AG04450 (cell line): Measurements from ENCODE around the gene OTUD1. TPM values are rescaled to one million over a fixed set of nuclear protein-coding genes. Genes with fewer than 3 reads are reported as not detected.

Source experiments
- CTCF ChIA-PET: fragments of 300-600, 350-600 bp; formaldehyde crosslinking; extraction: SDS; loops from one replicate; lab custom pipeline; 2022; ENCODE audit warnings: antibody characterized with exemption, inconsistent platforms; lab: Charles Lee
- POLR2A ChIA-PET: fragments of 350-600 bp; formaldehyde crosslinking; extraction: SDS; loops from one replicate; lab custom pipeline; 2021; ENCODE audit warnings: antibody characterized with exemption, inconsistent platforms; lab: Yijun Ruan, JAX
- DNase-seq: peaks from one replicate; pipeline ENCODE4 v3.0.0-alpha.2; 2011; ENCODE audit warnings: low read depth, low spot score
- H3K27ac ChIP-seq: one replicate; pipeline ENCODE4 v1.5.1; 2012; ENCODE audit warnings: low read depth, low read length, control low read depth
- H3K27me3 ChIP-seq: one replicate; pipeline ENCODE4 v1.6.0; 2012; ENCODE audit warnings: low read length; ENCODE audit not compliant: control insufficient read depth, insufficient read depth
- H3K4me3 ChIP-seq: 2 replicates; pipeline ENCODE4 v1.5.1; 2011; ENCODE audit warnings: mild to moderate bottlenecking, low read depth, low read length, control low read depth
- H3K9me3 ChIP-seq: 2 replicates; pipeline ENCODE4 v1.5.1; 2012; ENCODE audit warnings: low read length; ENCODE audit not compliant: control insufficient read depth, insufficient read depth
- polyA plus RNA-seq: library from polyadenylated mRNA; depleted of rRNA; stranded (reverse); fragments of >200 nt; gene quantifications from 2 replicates; pipeline ENCODE4 v1.2.3, GENCODE V29; 2011
- TF ChIP-seq, protein P1 (sequence below): IDR thresholded peaks from 2 replicates; pipeline ENCODE4 v1.5.1; 2011; ENCODE audit warnings: low read depth, low read length, control low read depth, inconsistent platforms

Gene OTUD1
- polyA plus RNA-seq, 1 experiment: 1.5 TPM

DNA sequence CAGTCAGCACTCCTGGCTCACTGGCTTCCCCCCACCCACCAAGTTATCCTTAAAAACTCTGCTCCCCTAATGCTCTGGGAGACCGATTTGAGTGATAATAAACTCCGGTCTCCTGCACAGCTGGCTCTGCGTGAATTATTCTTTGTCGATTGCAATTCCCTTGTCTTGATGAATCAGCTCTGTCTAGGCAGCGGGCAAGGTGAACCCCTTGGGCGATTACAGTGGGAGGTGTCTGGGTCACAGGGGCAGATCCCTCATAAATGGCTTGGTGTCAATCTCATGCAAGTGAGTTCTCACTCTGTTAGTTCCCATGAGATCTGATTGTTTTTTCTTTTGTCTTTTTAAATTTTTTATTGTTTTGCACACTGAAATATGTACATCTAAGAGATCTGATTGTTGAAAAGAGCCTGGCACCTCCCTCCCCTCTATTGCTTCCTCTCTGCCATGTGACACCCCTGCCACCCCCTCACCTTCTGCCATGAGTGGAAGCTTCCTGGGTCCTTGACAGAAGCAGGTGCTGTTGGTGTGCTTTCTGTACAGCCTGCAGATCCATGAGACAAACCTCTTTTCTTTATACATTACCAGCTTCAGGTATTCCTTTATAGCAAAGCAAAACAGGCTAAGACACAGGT, 20.5 kb downstream of the OTUD1 start:
- no peak for DNase-seq
- TF ChIP-seq, protein P1, sequence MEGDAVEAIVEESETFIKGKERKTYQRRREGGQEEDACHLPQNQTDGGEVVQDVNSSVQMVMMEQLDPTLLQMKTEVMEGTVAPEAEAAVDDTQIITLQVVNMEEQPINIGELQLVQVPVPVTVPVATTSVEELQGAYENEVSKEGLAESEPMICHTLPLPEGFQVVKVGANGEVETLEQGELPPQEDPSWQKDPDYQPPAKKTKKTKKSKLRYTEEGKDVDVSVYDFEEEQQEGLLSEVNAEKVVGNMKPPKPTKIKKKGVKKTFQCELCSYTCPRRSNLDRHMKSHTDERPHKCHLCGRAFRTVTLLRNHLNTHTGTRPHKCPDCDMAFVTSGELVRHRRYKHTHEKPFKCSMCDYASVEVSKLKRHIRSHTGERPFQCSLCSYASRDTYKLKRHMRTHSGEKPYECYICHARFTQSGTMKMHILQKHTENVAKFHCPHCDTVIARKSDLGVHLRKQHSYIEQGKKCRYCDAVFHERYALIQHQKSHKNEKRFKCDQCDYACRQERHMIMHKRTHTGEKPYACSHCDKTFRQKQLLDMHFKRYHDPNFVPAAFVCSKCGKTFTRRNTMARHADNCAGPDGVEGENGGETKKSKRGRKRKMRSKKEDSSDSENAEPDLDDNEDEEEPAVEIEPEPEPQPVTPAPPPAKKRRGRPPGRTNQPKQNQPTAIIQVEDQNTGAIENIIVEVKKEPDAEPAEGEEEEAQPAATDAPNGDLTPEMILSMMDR: no peak
- POLR2A ChIA-PET: no interaction called here
- peaks cover 5% of the 10 kb centered on the region for H3K27me3 ChIP-seq
- H3K4me3 ChIP-seq: no peak overlapping the region
- CTCF ChIA-PET: no interaction called here
- H3K27ac ChIP-seq: no peak overlapping the region
- H3K9me3 ChIP-seq: no peaks in the 10 kb centered on the region

DNA sequence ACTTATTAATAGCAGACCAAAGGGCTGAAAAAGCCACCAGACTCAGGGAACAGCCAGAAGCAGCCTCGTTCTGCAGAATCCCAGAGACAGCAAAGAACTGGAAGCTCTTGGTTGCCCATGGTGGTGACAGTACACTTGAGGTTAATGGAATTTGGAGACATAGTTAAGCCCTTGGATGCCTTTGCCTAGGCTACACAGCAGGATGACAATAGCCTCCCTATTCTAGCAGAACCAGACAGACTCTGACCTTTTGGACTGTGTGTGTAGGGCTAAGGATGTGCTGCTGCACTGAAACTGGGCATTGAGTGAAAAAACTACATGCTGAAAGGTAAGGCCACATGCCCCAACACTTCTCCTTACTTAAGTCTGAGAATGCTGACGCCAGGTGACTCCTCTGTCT, 22.7 kb downstream of the OTUD1 start:
- no peak for DNase-seq
- no peak overlapping the region for H3K27ac ChIP-seq
- ChIA-PET CTCF (interaction anchor here (1.0 kb wide), 1 partner anchor 147 kb away, joined by 3 read pairs; no protein-coding TSS in a partner anchor), POLR2A (no interaction called here)
- TF ChIP-seq, protein P1: no peak
- no peaks in the 10 kb centered on the region for H3K9me3 ChIP-seq
- H3K4me3 ChIP-seq: no peak overlapping the region
- no peaks in the 10 kb centered on the region for H3K27me3 ChIP-seq

DNA sequence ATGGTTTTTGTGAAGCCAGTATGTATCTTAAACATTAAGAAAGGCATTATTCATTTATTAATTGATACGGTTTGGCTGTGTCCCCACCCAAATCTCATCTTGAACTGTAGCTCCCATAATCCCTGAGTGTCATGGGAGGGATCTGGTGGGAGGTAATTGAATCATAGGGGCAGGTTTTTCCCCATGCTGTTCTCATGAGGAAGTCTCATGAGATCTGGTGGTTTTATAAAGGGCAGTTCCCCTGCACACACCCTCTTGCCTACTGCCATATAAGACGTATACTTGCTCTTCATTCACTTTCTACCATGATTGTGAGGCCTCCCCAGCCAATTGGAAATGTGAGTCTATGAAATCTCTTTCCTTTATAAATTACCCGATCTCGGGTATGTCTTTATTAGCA, 28.1 kb downstream of the OTUD1 start:
- Histone ChIP-seq H3K27me3 (no peaks in the 10 kb centered on the region), H3K27ac (no peak overlapping the region), H3K4me3 (no peak overlapping the region), H3K9me3 (no peaks in the 10 kb centered on the region)
- CTCF ChIA-PET: no interaction called here
- POLR2A ChIA-PET: no interaction called here
- DNase-seq: no peak
- TF ChIP-seq, protein P1: no peak

DNA sequence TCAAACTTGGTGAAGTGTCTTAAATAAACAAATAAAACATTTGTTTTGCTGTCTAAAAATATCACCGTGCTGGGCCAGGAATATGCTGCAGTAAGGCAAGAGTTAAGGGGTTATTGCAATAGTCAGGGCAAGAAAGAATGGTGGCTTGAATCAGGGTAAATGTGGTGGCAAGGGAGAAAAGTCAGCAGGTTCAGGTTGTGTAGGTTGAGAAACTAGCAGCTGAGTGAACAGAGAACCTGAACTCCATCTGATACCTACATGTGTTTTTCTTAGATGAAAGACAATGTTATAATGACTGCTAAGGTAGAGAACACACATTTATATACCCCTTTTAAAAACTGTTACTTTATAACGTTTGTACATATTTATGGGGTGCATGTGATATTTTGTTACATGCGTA, 28.7 kb downstream of the OTUD1 start:
- TF ChIP-seq, protein P1: no peak
- CTCF ChIA-PET: no interaction called here
- no peaks in the 10 kb centered on the region for H3K9me3 ChIP-seq
- DNase-seq: no peak
- no peak overlapping the region for H3K4me3 ChIP-seq
- no peaks in the 10 kb centered on the region for H3K27me3 ChIP-seq
- no peak overlapping the region for H3K27ac ChIP-seq
- POLR2A ChIA-PET: no interaction called here

DNA sequence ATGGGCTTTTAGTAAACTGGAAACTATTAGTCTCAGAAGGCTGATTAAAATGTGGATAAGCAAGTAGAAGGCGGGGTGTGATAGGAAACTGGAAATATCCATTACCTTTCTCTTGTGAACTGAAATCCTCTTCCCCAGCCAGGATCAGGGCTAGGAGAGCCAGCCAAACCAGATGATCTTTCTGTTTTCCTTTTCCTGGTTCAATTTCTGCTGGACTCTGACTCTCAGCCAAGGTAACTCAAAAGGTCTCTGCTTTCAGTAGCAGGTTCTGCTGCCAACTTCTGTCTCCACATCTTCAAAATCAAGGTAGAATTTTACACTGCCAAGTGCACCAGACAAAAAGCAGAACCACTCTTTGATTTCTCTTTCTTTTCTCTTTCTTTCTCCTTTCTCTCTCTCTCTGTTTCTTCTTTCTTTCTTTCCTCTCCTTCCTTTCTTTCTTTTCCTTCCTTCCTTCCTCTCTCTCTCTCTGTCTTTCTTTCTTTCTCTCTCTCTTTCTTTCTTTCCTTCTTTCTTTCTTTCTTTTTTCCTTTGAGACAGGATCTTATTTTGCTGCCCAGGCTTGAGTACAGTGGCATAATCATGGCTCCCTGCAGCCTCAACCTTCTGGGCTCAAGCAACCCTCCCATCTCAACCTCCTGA, 30.8 kb downstream of the OTUD1 start:
- ChIA-PET CTCF (no interaction called here), POLR2A (no interaction called here)
- no peaks in the 10 kb centered on the region for H3K9me3 ChIP-seq
- H3K4me3 ChIP-seq: no peak overlapping the region
- no peak for DNase-seq
- no peak overlapping the region for H3K27ac ChIP-seq
- TF ChIP-seq, protein P1: no peak
- H3K27me3 ChIP-seq: no peaks in the 10 kb centered on the region
